Measurements from ENCODE around the gene RPL12.

Gene RPL12

GRCh38 chr9:127438394-127438793 is 12.8 kb downstream of the RPL12 start:
- no peak for DNase-seq (ENCODE audit: low read depth in 2 of 2)

- DNase-seq (ENCODE audit: low read depth in 2 of 2): no peak
Observed at GRCh38 chr9:127437497-127438264, 13.5 kb downstream of the RPL12 start.

- DNase-seq (ENCODE audit: low read depth in 2 of 2): no peak
Observed at GRCh38 chr9:127430415-127430814, 20.8 kb downstream of the RPL12 start.

- no peak for DNase-seq (ENCODE audit: low read depth in 2 of 2)
Observed at GRCh38 chr9:127428348-127428747, 22.9 kb downstream of the RPL12 start.

GRCh38 chr9:127426756-127427155 is 24.4 kb downstream of the RPL12 start:
- no peak for DNase-seq (ENCODE audit: low read depth in 2 of 2)

GRCh38 chr9:127424676-127424999 is 26.6 kb downstream of the RPL12 start:
- DNase-seq (ENCODE audit: low read depth in 2 of 2): no peak

GRCh38 chr9:127423934-127424675 is 27.1 kb downstream of the RPL12 start, which contains the start of gene ZNF79:
Gene ZNF79, plus strand, starts transcription at chr9:127424382. Its CDS starts 406 bp downstream, at chr9:127424788.
- peak; percentile 53 to 64 for DNase-seq (ENCODE audit: low read depth in 2 of 2)

- DNase-seq (ENCODE audit: low read depth in 2 of 2): no peak
Observed at GRCh38 chr9:127423476-127423933, 27.7 kb downstream of the RPL12 start.

GRCh38 chr9:127422787-127423186 is 28.4 kb downstream of the RPL12 start:
- no peak for DNase-seq (ENCODE audit: low read depth in 2 of 2)

- no peak for DNase-seq (ENCODE audit: low read depth in 2 of 2)
Observed at GRCh38 chr9:127422133-127422782, 28.9 kb downstream of the RPL12 start.

GRCh38 chr9:127421057-127421456 is 30.1 kb downstream of the RPL12 start:
- no peak for DNase-seq (ENCODE audit: low read depth in 2 of 2)

GRCh38 chr9:127419348-127419747 is 31.9 kb downstream of the RPL12 start:
- DNase-seq (ENCODE audit: low read depth in 2 of 2): no peak

- no peak for DNase-seq (ENCODE audit: low read depth in 2 of 2)
Observed at GRCh38 chr9:127418037-127418471, 33.2 kb downstream of the RPL12 start.

GRCh38 chr9:127417131-127418036 is 33.8 kb downstream of the RPL12 start:
- no peak for DNase-seq (ENCODE audit: low read depth in 2 of 2)

GRCh38 chr9:127415657-127416056 is 35.5 kb downstream of the RPL12 start:
- no peak for DNase-seq (ENCODE audit: low read depth in 2 of 2)

GRCh38 chr9:127415141-127415540 is 36.1 kb downstream of the RPL12 start:
- DNase-seq (ENCODE audit: low read depth in 2 of 2): no peak

GRCh38 chr9:127411122-127411521 is 40.1 kb downstream of the RPL12 start:
- no peak for DNase-seq (ENCODE audit: low read depth in 2 of 2)

- DNase-seq (ENCODE audit: low read depth in 2 of 2): no peak
Observed at GRCh38 chr9:127407492-127407843, 43.7 kb downstream of the RPL12 start.

GRCh38 chr9:127406799-127407491 is 44.3 kb downstream of the RPL12 start:
- DNase-seq (ENCODE audit: low read depth in 2 of 2): no peak

- DNase-seq (ENCODE audit: low read depth in 2 of 2): no peak
Observed at GRCh38 chr9:127405344-127406125, 45.7 kb downstream of the RPL12 start.

Data from fibroblast of skin of left biceps (primary cell).